ENCODE results near the gene UPK2.

Gene UPK2

DNA sequence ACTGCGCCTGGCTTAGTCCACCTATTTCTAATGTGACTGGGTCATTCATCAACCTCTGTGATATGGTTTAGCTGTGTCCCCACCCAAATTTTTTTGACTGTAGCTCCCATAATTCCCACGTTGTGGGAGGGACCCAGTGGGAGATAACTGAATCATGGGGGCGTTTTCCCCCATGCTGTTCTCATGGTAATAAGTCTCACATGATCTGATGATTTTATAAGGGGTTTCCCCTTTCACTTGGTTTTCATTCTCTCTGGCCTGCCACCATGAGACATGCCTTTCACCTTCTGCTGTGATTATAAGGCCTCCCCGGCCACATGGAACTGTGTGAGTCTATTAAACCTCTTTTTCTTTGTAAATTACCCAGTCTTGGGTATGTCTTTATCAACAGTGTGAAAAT lies 50.6 kb downstream of the UPK2 start:
- H3K4me3 ChIP-seq (ENCODE audit: low read depth, low read length): no peak overlapping the region
- TF ChIP-seq, protein P1, sequence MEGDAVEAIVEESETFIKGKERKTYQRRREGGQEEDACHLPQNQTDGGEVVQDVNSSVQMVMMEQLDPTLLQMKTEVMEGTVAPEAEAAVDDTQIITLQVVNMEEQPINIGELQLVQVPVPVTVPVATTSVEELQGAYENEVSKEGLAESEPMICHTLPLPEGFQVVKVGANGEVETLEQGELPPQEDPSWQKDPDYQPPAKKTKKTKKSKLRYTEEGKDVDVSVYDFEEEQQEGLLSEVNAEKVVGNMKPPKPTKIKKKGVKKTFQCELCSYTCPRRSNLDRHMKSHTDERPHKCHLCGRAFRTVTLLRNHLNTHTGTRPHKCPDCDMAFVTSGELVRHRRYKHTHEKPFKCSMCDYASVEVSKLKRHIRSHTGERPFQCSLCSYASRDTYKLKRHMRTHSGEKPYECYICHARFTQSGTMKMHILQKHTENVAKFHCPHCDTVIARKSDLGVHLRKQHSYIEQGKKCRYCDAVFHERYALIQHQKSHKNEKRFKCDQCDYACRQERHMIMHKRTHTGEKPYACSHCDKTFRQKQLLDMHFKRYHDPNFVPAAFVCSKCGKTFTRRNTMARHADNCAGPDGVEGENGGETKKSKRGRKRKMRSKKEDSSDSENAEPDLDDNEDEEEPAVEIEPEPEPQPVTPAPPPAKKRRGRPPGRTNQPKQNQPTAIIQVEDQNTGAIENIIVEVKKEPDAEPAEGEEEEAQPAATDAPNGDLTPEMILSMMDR (IDR thresholded peaks at IDR 0.05; ENCODE audit: low read depth, low read length): no peak
- TF ChIP-seq, protein P2, sequence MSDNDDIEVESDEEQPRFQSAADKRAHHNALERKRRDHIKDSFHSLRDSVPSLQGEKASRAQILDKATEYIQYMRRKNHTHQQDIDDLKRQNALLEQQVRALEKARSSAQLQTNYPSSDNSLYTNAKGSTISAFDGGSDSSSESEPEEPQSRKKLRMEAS (IDR thresholded peaks at IDR 0.05; ENCODE audit: low read depth, low read length): no peak
- TF ChIP-seq POLR2A (IDR thresholded peaks at IDR 0.05; ENCODE audit: extremely low read depth, insufficient read length) (no peak), MYC (IDR thresholded peaks at IDR 0.05; ENCODE audit: low read depth, low read length) (no peak)
- no peak for DNase-seq (ENCODE audit: low read depth)
